CD4-positive, alpha-beta T cell treated with Interleukin-17A for 4 hours (primary cell): ENCODE data around the gene NYNRIN.
A peak's percentile ranks its signal among the peaks of the same experiment; 100 is the strongest.

ENCODE experiments used
- DNase-seq: peaks from one replicate; pipeline ENCODE4 v3.0.0-alpha.2; 2020; ENCODE audit warnings: mixed read lengths

NYNRIN gene

GRCh38 chr14:24416932-24417619 lies 18.3 kb downstream of the NYNRIN start:
- no peak for DNase-seq

GRCh38 chr14:24417832-24418491 lies 19.2 kb downstream of the NYNRIN start:
- no peak for DNase-seq

DNA sequence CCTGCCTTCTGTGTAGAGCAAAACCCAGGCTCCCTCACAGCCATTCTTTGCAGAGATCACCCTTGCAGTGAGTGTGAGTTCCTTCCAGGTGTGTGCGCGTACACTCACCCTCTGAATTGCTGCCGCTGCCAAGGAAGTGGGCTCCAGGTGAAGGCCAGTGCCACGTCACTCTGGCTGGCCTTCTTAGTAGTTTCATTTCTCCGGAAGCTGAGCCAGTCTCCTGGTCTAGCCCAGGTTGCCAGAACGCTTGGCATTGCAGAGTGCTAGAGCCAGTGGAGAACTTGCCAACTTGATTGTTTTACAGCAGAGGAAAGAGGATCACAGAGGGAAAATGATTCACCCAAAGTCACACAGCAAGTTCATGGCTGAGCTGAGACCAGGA lies 19.7 kb downstream of the NYNRIN start:
- no peak for DNase-seq

DNA sequence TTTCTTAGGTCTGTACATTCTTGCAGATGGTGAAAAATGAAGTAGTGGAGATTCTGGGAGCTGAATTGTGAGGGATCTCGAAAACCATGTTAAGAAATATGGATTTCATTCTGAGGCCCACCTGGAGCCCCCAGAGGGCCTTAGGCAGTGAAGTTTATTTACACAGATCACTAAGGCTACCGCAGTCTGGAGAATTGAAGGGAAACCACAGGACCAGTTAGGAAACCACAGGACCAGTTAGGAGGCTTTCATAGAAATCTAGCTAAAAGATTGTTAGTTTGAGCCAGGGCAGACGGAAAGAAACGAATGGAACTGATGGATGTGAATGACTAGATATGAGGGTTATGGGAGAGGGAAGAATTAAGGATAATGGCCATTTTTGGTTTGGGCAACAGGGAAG lies 23.5 kb downstream of the NYNRIN start:
- no peak for DNase-seq

GRCh38 chr14:24422694-24423601 lies 24.1 kb downstream of the NYNRIN start:
- no peak for DNase-seq

DNA sequence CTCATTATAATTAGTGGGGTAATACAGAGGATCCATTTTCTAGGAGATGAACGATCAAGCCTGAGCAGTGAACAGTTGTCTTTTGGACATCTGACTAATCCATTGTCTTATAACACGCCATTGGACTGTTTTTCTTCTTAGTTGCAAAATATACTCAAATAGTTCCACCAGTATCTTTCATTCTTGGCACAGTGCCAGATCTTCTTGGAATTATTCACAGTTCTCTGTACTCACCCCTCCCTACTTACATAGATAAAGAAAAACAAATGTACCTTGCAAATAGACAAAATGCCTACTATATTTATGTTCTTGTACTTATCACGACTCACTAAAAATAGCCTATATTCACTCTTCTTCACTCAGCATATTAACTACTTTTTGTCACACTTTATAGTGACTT lies 26.9 kb downstream of the NYNRIN start:
- DNase-seq, result no peak

DNA sequence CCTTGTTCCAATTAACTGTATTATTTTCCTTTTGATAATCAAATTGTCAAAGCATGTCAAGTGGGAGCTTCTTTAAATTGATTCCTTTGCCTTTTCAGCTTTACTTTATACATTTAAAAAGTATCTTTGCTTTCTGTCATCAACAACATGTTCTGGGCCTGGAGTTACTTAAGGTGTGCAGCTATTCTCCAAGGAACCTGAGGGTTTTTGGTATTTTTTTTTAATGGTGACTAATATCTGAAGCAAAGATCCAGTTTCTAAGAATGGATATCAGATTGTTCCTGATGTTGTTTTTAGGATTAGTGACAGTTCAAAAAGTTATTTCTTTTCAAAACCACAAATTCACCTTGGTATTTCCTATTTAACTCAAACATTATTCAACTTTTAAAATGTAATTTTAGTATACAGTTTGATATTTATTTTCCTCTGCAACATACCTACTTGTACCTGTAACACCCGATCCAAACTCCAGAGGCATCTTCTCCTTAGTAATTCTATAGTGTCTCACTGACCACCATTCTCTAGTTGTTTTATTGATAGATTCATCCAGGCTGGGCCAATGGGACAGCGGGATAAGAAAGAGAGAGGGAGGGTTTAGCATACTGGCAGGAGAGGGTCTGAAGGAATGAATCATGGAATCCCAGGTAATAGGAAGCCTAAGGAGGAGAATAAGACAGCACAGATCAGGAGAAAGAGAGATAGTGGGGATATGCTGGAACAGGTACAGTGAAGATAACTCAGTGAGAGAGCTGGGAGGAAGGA lies 27.5 kb downstream of the NYNRIN start:
- DNase-seq, result no peak

GRCh38 chr14:24426912-24427536 lies 28.2 kb downstream of the NYNRIN start:
- peak; percentile 67 for DNase-seq

DNA sequence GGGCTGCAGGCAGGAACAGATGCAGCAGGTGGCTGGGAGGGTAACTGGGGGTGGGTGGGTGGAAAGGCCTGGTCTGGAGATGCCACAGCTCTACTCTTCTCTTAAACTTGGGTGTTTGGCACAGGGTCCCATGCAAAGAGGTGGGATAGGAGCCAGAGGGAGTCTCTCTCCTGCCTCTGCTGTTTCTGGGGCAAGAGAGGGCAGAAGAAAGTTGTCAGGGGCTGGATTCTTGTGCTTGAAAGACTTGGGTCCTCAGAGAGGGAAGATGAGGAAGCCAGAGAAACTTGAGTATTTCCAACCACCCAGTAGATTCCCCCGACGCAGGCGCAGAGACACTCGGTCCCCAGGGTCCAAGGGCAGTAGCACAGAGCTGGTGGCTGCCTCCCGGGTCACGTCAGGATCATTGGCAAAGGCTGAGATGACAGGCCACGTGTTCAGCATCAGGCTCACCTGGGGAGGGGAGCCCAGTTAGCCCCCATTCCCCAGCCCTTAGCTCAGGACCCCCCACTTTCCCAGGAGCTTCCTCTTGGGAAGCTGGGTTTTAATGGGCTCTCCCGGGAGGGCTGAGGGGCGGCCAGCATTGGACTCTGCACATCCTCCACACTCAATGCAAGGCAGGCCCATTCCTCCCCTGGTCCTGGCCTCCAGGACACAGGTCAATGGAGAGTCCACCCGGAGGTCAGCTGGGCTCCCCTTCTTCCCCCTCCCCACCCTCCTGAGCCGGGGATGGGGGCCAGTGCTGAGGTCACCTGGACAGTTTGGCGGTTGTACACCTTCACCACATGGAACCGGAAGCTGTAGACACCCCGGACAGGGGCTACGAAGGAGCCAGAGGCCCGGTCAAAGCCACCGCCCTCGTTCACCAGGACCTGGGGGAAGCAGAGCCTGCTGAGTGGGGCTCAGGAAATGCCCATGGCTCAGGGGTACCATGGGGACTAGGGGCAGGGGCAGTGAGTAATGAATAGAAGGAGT lies 29.0 kb downstream of the NYNRIN start:
- DNase-seq, result no peak

DNA sequence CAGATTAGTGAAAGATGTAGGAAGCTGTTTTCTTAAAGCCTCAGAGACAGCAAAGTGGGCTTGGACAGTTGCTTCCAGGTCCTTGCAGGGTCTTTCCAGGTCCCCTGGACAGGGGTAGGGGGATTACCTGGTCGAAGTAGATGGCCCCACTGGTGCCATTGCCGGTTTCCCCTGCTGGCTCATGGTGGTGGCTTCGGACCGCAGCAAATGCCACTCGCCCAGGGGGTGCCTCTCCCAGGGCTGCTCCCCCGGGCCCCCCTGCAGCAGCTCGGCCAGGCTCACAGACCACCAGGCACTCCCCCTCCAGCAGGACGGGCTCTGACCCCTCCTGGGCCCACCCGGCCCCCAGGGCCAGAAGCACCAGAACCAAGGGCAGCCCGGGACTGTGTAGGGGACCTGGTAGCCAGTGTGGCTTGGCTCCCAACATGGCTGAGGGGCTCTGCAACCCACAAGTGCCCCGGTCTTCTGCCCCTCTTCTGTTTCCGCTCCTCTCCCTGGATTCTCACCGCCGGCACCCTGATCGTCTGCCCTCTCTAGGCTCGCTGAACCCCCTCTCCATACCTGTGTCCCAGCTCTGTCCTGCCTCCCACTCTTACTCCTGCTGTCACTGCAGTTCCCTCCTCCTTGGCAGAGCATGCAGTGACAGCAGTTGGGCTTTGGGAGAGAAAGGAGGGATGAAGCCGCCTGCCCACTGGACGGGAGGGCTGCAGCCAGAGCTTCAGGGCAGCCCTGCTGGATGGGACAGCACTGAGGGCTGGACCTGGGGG lies 30.0 kb downstream of the NYNRIN start:
- DNase-seq, result no peak

DNA sequence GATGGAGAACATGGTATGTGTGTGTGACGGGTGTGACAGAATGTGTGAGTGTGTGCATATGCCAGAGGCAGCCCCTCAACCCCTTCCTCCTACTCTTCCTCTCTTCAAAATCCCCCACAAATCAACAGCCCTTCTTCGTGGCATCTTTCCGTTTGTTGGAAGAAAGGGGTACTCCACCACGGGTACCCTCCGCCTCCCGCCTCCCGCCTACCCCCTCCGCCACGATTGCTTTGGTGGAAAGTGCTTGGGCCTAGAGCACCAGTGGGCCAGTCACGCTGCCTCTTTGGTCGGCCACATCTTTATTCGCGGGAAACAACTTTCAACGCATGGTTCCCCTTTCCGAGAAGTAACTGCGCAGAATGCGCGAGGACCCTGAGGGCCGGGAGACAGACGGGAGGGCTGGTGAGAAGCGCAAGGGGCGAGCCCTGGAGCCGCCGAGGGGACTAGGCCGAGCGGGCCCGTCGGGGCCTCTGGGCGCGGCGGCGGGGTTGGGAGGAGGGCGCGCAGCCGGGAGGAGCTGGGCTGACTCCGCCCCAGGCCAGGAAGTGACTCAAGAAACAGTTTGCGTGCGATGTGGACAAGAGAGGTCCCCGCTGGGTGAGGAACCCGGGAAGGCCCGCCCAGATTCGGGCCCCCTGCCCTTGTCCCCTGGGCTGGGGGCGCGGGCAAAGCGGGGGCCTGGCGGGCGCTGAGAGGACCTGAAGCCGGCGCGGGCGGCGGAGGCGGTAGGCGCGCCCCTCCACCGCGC lies 30.8 kb downstream of the NYNRIN start, which contains the start of the genes CBLN3 and KHNYN:
TSS of gene CBLN3 (minus strand) at position 274 of the 748 bp plus-strand sequence. CDS start 614 bp downstream, outside the sequence.
TSS of gene KHNYN (plus strand) at position 560 of the 748 bp plus-strand sequence. CDS start 777 bp downstream, outside the sequence.
- peak; percentile 91 for DNase-seq

- DNase-seq, result peak; percentile 64
Observed at GRCh38 chr14:24430143-24430681, 31.4 kb downstream of the NYNRIN start.

GRCh38 chr14:24430682-24431568 lies 32.1 kb downstream of the NYNRIN start:
- peak; percentile 65 for DNase-seq

DNA sequence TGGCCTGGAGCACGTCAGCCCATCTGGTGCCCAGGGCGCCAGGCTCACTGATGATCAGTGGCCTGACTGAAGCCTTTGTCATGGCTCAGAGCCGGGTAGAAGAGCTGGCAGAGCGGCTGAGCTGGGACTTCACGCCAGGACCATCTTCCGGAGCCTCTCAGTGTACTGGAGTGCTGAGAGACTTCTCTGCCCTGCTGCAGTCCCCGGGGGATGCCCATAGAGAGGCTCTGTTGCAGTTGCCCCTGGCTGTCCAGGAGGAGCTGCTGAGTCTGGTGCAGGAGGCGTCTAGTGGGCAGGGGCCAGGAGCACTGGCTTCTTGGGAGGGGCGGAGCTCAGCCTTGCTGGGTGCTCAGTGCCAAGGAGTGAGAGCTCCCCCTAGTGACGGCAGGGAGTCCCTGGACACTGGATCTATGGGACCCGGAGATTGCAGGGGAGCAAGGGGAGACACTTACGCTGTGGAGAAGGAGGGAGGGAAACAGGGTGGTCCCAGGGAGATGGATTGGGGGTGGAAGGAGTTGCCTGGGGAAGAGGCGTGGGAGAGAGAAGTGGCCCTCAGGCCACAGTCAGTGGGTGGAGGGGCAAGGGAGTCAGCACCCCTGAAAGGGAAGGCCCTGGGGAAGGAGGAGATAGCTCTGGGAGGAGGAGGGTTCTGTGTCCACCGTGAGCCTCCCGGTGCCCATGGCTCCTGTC lies 32.9 kb downstream of the NYNRIN start:
- DNase-seq, result peak; percentile 96

DNA sequence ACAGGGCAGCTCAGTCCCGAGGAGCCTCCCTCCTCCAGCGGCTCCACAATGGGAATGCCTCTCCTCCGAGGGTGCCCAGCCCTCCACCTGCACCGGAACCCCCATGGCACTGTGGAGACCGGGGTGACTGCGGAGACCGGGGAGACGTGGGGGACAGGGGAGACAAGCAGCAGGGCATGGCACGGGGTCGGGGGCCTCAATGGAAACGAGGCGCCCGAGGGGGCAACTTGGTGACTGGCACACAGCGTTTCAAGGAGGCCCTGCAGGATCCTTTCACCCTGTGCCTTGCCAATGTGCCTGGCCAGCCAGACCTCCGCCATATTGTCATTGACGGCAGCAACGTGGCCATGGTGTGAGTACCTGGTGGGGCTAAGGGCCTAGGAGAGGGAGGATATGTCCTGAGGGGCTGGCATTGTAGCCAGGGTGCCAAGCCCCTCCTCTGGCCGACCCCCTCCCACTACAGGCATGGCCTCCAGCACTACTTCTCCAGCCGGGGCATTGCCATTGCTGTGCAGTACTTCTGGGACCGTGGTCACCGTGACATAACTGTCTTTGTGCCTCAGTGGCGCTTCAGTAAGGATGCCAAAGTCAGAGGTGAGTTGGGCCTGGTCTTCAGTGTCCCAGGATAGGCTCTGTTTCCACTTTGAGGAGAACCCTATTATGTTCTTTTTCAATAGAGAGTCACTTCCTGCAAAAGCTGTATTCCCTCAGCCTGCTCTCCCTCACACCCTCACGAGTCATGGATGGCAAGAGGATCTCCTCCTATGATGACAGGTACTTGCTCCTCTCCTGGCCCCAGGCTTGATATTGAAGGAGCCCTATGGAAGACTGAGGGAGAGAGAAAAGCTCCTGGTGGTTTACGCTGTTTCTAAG lies 33.7 kb downstream of the NYNRIN start:
- DNase-seq, result no peak

DNA sequence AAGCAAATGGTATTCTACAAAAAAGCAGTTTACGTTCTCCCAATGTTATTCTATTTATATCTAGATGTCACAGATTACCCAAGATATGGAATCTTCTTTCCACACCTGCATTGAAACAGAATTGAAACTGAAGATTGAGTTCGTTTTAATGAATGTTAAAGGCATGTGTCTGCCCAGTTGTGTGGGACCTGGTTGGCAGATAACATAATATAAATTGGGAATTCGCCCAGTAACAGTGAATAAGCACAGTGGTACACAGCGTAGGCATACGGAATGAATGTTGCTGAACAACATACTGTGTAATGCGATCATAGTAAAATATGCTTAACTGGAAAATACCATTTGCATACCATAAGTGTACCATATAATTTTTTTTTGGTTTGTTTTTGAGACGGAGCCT lies 35.2 kb downstream of the NYNRIN start:
- no peak for DNase-seq
